ENCODE results near the gene CCL15. TPM values are rescaled to one million over a fixed set of nuclear protein-coding genes. Genes with fewer than 3 reads are reported as not detected.

The CCL15 gene
- total RNA-seq, 2 donors from 2014 or later = not detected

- H3K4me1 Mint-ChIP-seq = no peaks in the 10 kb centered on the region
- H3K36me3 Mint-ChIP-seq (ENCODE audit: low read depth) = no peaks in the 10 kb centered on the region
- DNase-seq = no peak
- no peaks in the 10 kb centered on the region for H3K27me3 ChIP-seq (ENCODE audit: control insufficient read depth, insufficient read depth, low read length, poor library complexity, severe bottlenecking)
- H3K27me3 Mint-ChIP-seq (ENCODE audit: insufficient read depth) = no peaks in the 10 kb centered on the region
- TF ChIP-seq, protein P1, sequence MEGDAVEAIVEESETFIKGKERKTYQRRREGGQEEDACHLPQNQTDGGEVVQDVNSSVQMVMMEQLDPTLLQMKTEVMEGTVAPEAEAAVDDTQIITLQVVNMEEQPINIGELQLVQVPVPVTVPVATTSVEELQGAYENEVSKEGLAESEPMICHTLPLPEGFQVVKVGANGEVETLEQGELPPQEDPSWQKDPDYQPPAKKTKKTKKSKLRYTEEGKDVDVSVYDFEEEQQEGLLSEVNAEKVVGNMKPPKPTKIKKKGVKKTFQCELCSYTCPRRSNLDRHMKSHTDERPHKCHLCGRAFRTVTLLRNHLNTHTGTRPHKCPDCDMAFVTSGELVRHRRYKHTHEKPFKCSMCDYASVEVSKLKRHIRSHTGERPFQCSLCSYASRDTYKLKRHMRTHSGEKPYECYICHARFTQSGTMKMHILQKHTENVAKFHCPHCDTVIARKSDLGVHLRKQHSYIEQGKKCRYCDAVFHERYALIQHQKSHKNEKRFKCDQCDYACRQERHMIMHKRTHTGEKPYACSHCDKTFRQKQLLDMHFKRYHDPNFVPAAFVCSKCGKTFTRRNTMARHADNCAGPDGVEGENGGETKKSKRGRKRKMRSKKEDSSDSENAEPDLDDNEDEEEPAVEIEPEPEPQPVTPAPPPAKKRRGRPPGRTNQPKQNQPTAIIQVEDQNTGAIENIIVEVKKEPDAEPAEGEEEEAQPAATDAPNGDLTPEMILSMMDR (conservative IDR thresholded peaks at IDR 0.05) = no peak
- H3K4me3 Mint-ChIP-seq = no peak overlapping the region
- no peaks in the 10 kb centered on the region for H3K9me3 Mint-ChIP-seq
- no peak overlapping the region for H3K4me3 ChIP-seq (ENCODE audit: low read length)
- 97 to 100% methylated on average over 2 to 6 of the region's 6 CpGs for WGBS, 2 experiments (ENCODE audit: insufficient coverage in 1 of 2, insufficient read length in 1 of 2)
- no peaks in the 10 kb centered on the region for H3K9me3 ChIP-seq (ENCODE audit: control insufficient read depth, low read length)
- H3K27ac Mint-ChIP-seq = no peak overlapping the region
- no peaks in the 10 kb centered on the region for H3K4me1 ChIP-seq (ENCODE audit: control insufficient read depth, insufficient read depth, low read length)
- no peak overlapping the region for H3K9ac ChIP-seq (ENCODE audit: extremely low read depth, low read length, poor library complexity, severe bottlenecking)
- no peaks in the 10 kb centered on the region for H3K36me3 ChIP-seq (ENCODE audit: control insufficient read depth, insufficient read depth, low read length)
- H3K27ac ChIP-seq (ENCODE audit: low read depth, low read length) = no peak overlapping the region
Measured at GRCh38 chr17:35963663-35964062, 37.7 kb downstream of the CCL15 start.

DNA sequence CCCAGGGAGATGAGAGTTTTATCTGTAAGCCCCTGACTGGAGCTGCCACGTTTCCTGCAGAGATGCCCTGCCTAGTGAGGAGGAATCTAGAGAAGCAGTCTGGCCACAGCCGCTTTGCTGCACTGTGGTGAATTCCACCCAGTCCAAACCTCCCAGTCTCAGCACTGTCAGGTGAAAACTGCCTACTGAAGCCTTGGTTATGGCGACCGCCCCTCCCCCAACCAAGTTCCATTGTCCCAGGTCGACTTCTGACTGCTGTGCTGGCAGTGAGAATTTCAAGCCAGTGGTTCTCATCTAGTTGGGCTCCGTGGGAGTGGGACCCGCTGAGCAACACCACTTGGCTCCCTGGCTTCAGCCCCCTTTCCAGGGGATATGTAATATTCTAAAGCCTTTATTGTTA, 47.6 kb downstream of the CCL15 start:
- Histone ChIP-seq H3K27me3 (ENCODE audit: control insufficient read depth, insufficient read depth, low read length, poor library complexity, severe bottlenecking) (no peaks in the 10 kb centered on the region), H3K9ac (ENCODE audit: extremely low read depth, low read length, poor library complexity, severe bottlenecking) (no peak overlapping the region), H3K9me3 (ENCODE audit: control insufficient read depth, low read length) (no peaks in the 10 kb centered on the region), H3K27ac (ENCODE audit: low read depth, low read length) (no peak overlapping the region), H3K4me3 (ENCODE audit: low read length) (no peak overlapping the region), H3K36me3 (ENCODE audit: control insufficient read depth, insufficient read depth, low read length) (no peaks in the 10 kb centered on the region), H3K4me1 (ENCODE audit: control insufficient read depth, insufficient read depth, low read length) (no peaks in the 10 kb centered on the region)
- DNase-seq = peak; percentile 83
- 56 to 61% methylated on average over 7 of the region's 7 CpGs for WGBS, 2 experiments (ENCODE audit: insufficient coverage in 1 of 2, insufficient read length in 1 of 2)
- Mint-ChIP-seq H3K4me3 (no peak overlapping the region), H3K27ac (no peak overlapping the region), H3K4me1 (peaks cover 16% of the 10 kb centered on the region), H3K36me3 (ENCODE audit: low read depth) (no peaks in the 10 kb centered on the region), H3K9me3 (no peaks in the 10 kb centered on the region), H3K27me3 (ENCODE audit: insufficient read depth) (no peaks in the 10 kb centered on the region)
- TF ChIP-seq, protein P1 (conservative IDR thresholded peaks at IDR 0.05) = no peak

DNA sequence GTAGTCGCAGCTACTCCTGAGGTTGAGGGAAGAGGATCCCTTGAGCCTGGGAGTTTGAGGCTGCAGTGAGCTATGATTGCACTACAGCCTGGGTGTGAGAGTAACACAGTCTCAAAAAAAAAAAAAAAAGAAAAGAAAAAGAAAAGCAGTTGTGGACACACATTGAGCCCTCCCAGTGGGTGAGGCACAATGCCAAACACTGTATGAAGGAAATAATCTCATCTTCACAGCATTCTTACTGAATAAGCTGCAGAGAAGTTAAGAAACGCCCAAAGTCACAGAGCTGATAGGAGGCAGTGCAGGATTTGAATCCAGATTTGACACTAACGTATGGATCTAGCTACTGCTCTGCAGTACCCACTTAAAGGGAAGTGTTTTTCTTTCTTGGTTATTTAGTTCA, 52.0 kb downstream of the CCL15 start:
- Histone ChIP-seq H3K9ac (ENCODE audit: extremely low read depth, low read length, poor library complexity, severe bottlenecking) (no peak overlapping the region), H3K27me3 (ENCODE audit: control insufficient read depth, insufficient read depth, low read length, poor library complexity, severe bottlenecking) (no peaks in the 10 kb centered on the region), H3K27ac (ENCODE audit: low read depth, low read length) (no peak overlapping the region), H3K4me3 (ENCODE audit: low read length) (no peak overlapping the region), H3K9me3 (ENCODE audit: control insufficient read depth, low read length) (no peaks in the 10 kb centered on the region), H3K36me3 (ENCODE audit: control insufficient read depth, insufficient read depth, low read length) (no peaks in the 10 kb centered on the region), H3K4me1 (ENCODE audit: control insufficient read depth, insufficient read depth, low read length) (no peaks in the 10 kb centered on the region)
- Mint-ChIP-seq H3K4me1 (peaks cover 14% of the 10 kb centered on the region), H3K36me3 (ENCODE audit: low read depth) (no peaks in the 10 kb centered on the region), H3K9me3 (no peaks in the 10 kb centered on the region), H3K27ac (no peak overlapping the region), H3K4me3 (no peak overlapping the region), H3K27me3 (ENCODE audit: insufficient read depth) (no peaks in the 10 kb centered on the region)
- TF ChIP-seq, protein P1 (conservative IDR thresholded peaks at IDR 0.05) = no peak
- DNase-seq = no peak
- WGBS, 2 experiments (ENCODE audit: insufficient coverage in 1 of 2, insufficient read length in 1 of 2) = 93 to 100% methylated on average over 1 to 3 of the region's 3 CpGs
